CD4-positive, alpha-beta memory T cell (primary cell): ENCODE measurements around the gene STRA8. TPM values are rescaled to one million over a fixed set of nuclear protein-coding genes. Genes with fewer than 3 reads are reported as not detected.
"Not testable (repeated sequence)": the region's sequence is repeated elsewhere in the genome, so short reads cannot be mapped to it uniquely, and the experiment has no call there.

ENCODE experiments used
- CTCF ChIA-PET: fragments of 350-600 bp; sonication (Branson Sonifier 250); formaldehyde crosslinking; loops from one replicate; lab custom pipeline; 2021; ENCODE audit warnings: inconsistent platforms; ENCODE audit not compliant: partially characterized antibody; lab: Charles Lee
- POLR2A ChIA-PET: fragments of 350-600 bp; sonication (Branson Sonifier 250); formaldehyde crosslinking; loops from one replicate; lab custom pipeline; 2021; ENCODE audit not compliant: partially characterized antibody; lab: Charles Lee
- DNase-seq, 5 donors: peaks; one replicate each; pipeline versions ENCODE4 v3.0.0 to v3.0.0-alpha.2; 2020 to 2022; ENCODE audit warnings: mixed read lengths in 1 of 5
- H3K27ac ChIP-seq: one replicate; pipeline ENCODE4 v1.7.0; 2013; ENCODE audit warnings: low read depth, low read length
- H3K27me3 ChIP-seq: 2 replicates; pipeline ENCODE4 v1.7.0; 2013; ENCODE audit warnings: mild to moderate bottlenecking, low read length, moderate library complexity; ENCODE audit not compliant: insufficient read depth
- H3K36me3 ChIP-seq: 2 replicates; pipeline ENCODE4 v1.7.0; 2013; ENCODE audit warnings: mild to moderate bottlenecking, low read length, moderate library complexity; ENCODE audit not compliant: insufficient read depth
- H3K4me1 ChIP-seq: 2 replicates; pipeline ENCODE4 v1.7.0; 2013; ENCODE audit warnings: mild to moderate bottlenecking, low read length, moderate library complexity; ENCODE audit not compliant: insufficient read depth
- H3K4me3 ChIP-seq, 2 donors: one replicate each; pipeline ENCODE4 v1.7.0; 2013; ENCODE audit warnings: low read length in 2 of 2, mild to moderate bottlenecking in 1 of 2
- H3K9me3 ChIP-seq, 2 donors: one replicate each; pipeline ENCODE4 v1.7.0; 2013; ENCODE audit warnings: low read length in 2 of 2, control low read depth in 1 of 2; ENCODE audit not compliant: control insufficient read depth in 1 of 2
- H3K27ac Mint-ChIP-seq, 7 donors: one replicate each; pipeline ENCODE4 v1.8.0; 2020 to 2021; ENCODE audit warnings: mixed read lengths in 7 of 7, mild to moderate bottlenecking in 6 of 7, inconsistent platforms in 3 of 7, moderate library complexity in 3 of 7
- H3K27me3 Mint-ChIP-seq, 2 donors: one replicate each; pipeline ENCODE4 v1.8.0; 2020 to 2021; ENCODE audit warnings: mixed read lengths in 2 of 2
- H3K36me3 Mint-ChIP-seq, 2 donors: one replicate each; pipeline ENCODE4 v1.8.0; 2020 to 2021; ENCODE audit warnings: mixed read lengths in 2 of 2, inconsistent platforms in 1 of 2, mild to moderate bottlenecking in 1 of 2
- H3K4me1 Mint-ChIP-seq, 4 donors: one replicate each; pipeline ENCODE4 v1.8.0; 2020 to 2021; ENCODE audit warnings: mixed read lengths in 4 of 4, mild to moderate bottlenecking in 1 of 4
- H3K4me3 Mint-ChIP-seq, 8 donors: one replicate each; pipeline ENCODE4 v1.8.0; 2020 to 2021; ENCODE audit warnings: mixed read lengths in 8 of 8, mild to moderate bottlenecking in 7 of 8, moderate library complexity in 6 of 8, inconsistent platforms in 3 of 8
- H3K9me3 Mint-ChIP-seq, 8 donors: one replicate each; pipeline ENCODE4 v1.8.0; 2020 to 2021; ENCODE audit warnings: mixed read lengths in 8 of 8, mild to moderate bottlenecking in 5 of 8, inconsistent platforms in 3 of 8, moderate library complexity in 1 of 8
- intact Hi-C: fragments of 100-400 bp; cut with micrococcal nuclease; formaldehyde crosslinking; loops from one replicate; pipeline ENCODE4 v1.15.1; 2023
- polyA plus RNA-seq, 2 donors: library from polyadenylated mRNA; unstranded; fragments of 300-500 nt; fragmentation: Illumina TruSeq; gene quantifications; one replicate each; pipeline ENCODE4 v1.2.3, GENCODE V29; 2021
- total RNA-seq, 2 experiments: library from RNA; stranded (reverse); gene quantifications; one replicate each; pipeline ENCODE4 v1.2.3, GENCODE V29; 2021

Gene STRA8
- total and polyA plus RNA-seq, 4 experiments from 2014 or later = not detected

- no peaks in the 10 kb centered on the region for H3K9me3 Mint-ChIP-seq
- H3K27ac Mint-ChIP-seq = peak overlapping the region; percentile 92 to 99 (median 99)
- peak overlapping the region; percentile 96 to 99 (median 98) for H3K4me3 Mint-ChIP-seq
- H3K36me3 ChIP-seq = no peaks in the 10 kb centered on the region
- peaks cover 27% of the 10 kb centered on the region for H3K4me1 ChIP-seq
- peaks cover 13 to 46% (median 30%) of the 10 kb centered on the region in 4 donors for H3K4me1 Mint-ChIP-seq
- no peaks in the 10 kb centered on the region for H3K27me3 Mint-ChIP-seq
- H3K9me3 ChIP-seq = no peaks in the 10 kb centered on the region
- intact Hi-C loops = loop anchor here (1.0 to 2.0 kb wide), 11 partner anchors 41 to 771 kb away; partner anchors contain the start of genes AGBL3, AKR1B1, BPGM and CNOT4
- no peaks in the 10 kb centered on the region for H3K27me3 ChIP-seq
- ChIA-PET POLR2A (interaction anchor here (0.6 to 3.6 kb wide), 9 partner anchors 13 to 896 kb away, joined by 3 to 40 read pairs (median 5); partner anchors contain the start of genes AGBL3, CYREN, NUP205 and SLC35B4), CTCF (interaction anchor here (0.9 to 3.1 kb wide), 6 partner anchors 8 to 565 kb away, joined by 3 to 12 read pairs (median 4); partner anchors contain the start of genes AGBL3 and TMEM140)
- H3K36me3 Mint-ChIP-seq = peaks cover 14 to 21% of the 10 kb centered on the region in 2 donors
- H3K4me3 ChIP-seq = peak overlapping the region; percentile 59 to 71
- peak overlapping the region; percentile 85 for H3K27ac ChIP-seq
- no peak for DNase-seq
Observed at GRCh38 chr7:135210888-135211178, 22.8 kb upstream of the STRA8 start.

- CTCF ChIA-PET = interaction anchor here (0.7 to 3.1 kb wide), 6 partner anchors 22 to 566 kb away, joined by 4 to 12 read pairs (median 4); partner anchors contain the start of genes AGBL3 and TMEM140
- H3K36me3 ChIP-seq = no peaks in the 10 kb centered on the region
- H3K4me1 ChIP-seq = peaks cover 27% of the 10 kb centered on the region
- DNase-seq = peak; percentile 89 to 95 (median 90)
- Mint-ChIP-seq H3K27me3 (no peaks in the 10 kb centered on the region), H3K4me1 (peaks cover 13 to 46% (median 28%) of the 10 kb centered on the region in 4 donors), H3K27ac (peak within 1 kb of the TSS; percentile 92 to 99 (median 99)), H3K4me3 (peak within 1 kb of the TSS; percentile 96 to 99 (median 98)), H3K36me3 (peaks cover 10 to 16% of the 10 kb centered on the region in 2 donors), H3K9me3 (no peaks in the 10 kb centered on the region)
- peak within 1 kb of the TSS; percentile 71 to 80 for H3K4me3 ChIP-seq
- H3K27ac ChIP-seq = peak within 1 kb of the TSS; percentile 85
- no peaks in the 10 kb centered on the region for H3K27me3 ChIP-seq
- no peaks in the 10 kb centered on the region for H3K9me3 ChIP-seq
- intact Hi-C loops = loop anchor here (1.0 to 2.0 kb wide), 11 partner anchors 41 to 771 kb away; partner anchors contain the start of genes AGBL3, AKR1B1, BPGM and CNOT4
- POLR2A ChIA-PET = interaction anchor here (0.6 to 3.6 kb wide), 10 partner anchors 42 to 896 kb away, joined by 3 to 40 read pairs (median 4); partner anchors contain the start of genes AGBL3, CYREN, NUP205 and SLC35B4
Observed at GRCh38 chr7:135211179-135211945, 22.3 kb upstream of the STRA8 start, which contains the start of gene WDR91. TSS of gene WDR91 (minus strand) at chr7:135211526. CDS start at chr7:135211502, 24 bp downstream.

- peaks cover 11 to 44% (median 26%) of the 10 kb centered on the region in 4 donors for H3K4me1 Mint-ChIP-seq
- H3K27ac ChIP-seq = peak overlapping the region; percentile 70
- H3K4me3 ChIP-seq = peak overlapping the region; percentile 71 to 80
- H3K9me3 Mint-ChIP-seq, H3K27me3 ChIP-seq, DNase-seq, H3K9me3 ChIP-seq, H3K36me3 ChIP-seq, H3K27me3 Mint-ChIP-seq: not testable (repeated sequence)
- peaks cover 27% of the 10 kb centered on the region for H3K4me1 ChIP-seq
- H3K36me3 Mint-ChIP-seq = peaks cover 8 to 14% of the 10 kb centered on the region in 2 donors
- peak overlapping the region; percentile 88 to 96 (median 92) for H3K27ac Mint-ChIP-seq
- peak overlapping the region; percentile 91 to 99 (median 98) for H3K4me3 Mint-ChIP-seq
- intact Hi-C loops = loop anchor here (1.0 to 2.0 kb wide), 11 partner anchors 42 to 770 kb away; partner anchors contain the start of genes AGBL3, AKR1B1, BPGM and CNOT4
- CTCF ChIA-PET = interaction anchor here (0.7 to 1.4 kb wide), 3 partner anchors 41 to 566 kb away, joined by 4 to 6 read pairs (median 5); partner anchors contain the start of gene TMEM140
- POLR2A ChIA-PET = interaction anchor here (1.0 to 3.6 kb wide), 8 partner anchors 42 to 895 kb away, joined by 3 to 40 read pairs (median 4); partner anchors contain the start of genes AGBL3, CYREN, SLC35B4 and TMEM140
Observed at GRCh38 chr7:135211946-135212685, 21.5 kb upstream of the STRA8 start.

GRCh38 chr7:135213831-135214230 is 19.8 kb upstream of the STRA8 start:
- CTCF ChIA-PET = interaction anchor here (1.2 to 2.2 kb wide), 3 partner anchors 43 to 228 kb away, joined by 3 to 10 read pairs (median 4); partner anchors contain the start of genes AGBL3 and CYREN
- intact Hi-C loops = no loop called here

GRCh38 chr7:135215180-135215579 is 18.5 kb upstream of the STRA8 start:
- no peak overlapping the region for H3K4me3 Mint-ChIP-seq
- intact Hi-C loops = no loop called here
- CTCF ChIA-PET = interaction anchor here (1.0 to 2.2 kb wide), 3 partner anchors 9 to 229 kb away, joined by 3 to 10 read pairs (median 4); partner anchors contain the start of genes AGBL3 and CYREN
- peaks cover 2 to 4% of the 10 kb centered on the region in 2 donors for H3K27me3 Mint-ChIP-seq
- DNase-seq = no peak
- no peak overlapping the region for H3K27ac ChIP-seq
- peaks cover 14% of the 10 kb centered on the region for H3K4me1 ChIP-seq
- H3K27me3 ChIP-seq = no peaks in the 10 kb centered on the region
- H3K4me1 Mint-ChIP-seq = peaks cover 6 to 17% (median 10%) of the 10 kb centered on the region in 4 donors
- no peaks in the 10 kb centered on the region for H3K9me3 Mint-ChIP-seq
- H3K36me3 Mint-ChIP-seq = peaks cover 0 to 6% of the 10 kb centered on the region in 2 donors
- no peaks in the 10 kb centered on the region for H3K36me3 ChIP-seq
- H3K9me3 ChIP-seq = no peaks in the 10 kb centered on the region
- POLR2A ChIA-PET = no interaction called here
- no peak overlapping the region for H3K4me3 ChIP-seq
- peak overlapping the region in 1 of 7 donors; percentile 29 for H3K27ac Mint-ChIP-seq

More at GRCh38 chr7:135213831-135214230, 19.8 kb upstream of the STRA8 start:
- Mint-ChIP-seq H3K9me3 (no peaks in the 10 kb centered on the region), H3K27me3 (peaks cover 2 to 4% of the 10 kb centered on the region in 2 donors), H3K4me3 (peak overlapping the region in 4 of 8 donors; percentile 24 to 79 (median 45)), H3K36me3 (peaks cover 0 to 6% of the 10 kb centered on the region in 2 donors), H3K27ac (peak overlapping the region in 1 of 7 donors; percentile 39), H3K4me1 (peaks cover 7 to 28% (median 16%) of the 10 kb centered on the region in 4 donors)
- POLR2A ChIA-PET = interaction anchor here (0.7 kb wide), 1 partner anchor 43 kb away, joined by 4 read pairs; the partner anchor contains the start of gene CYREN
- Histone ChIP-seq H3K27me3 (no peaks in the 10 kb centered on the region), H3K36me3 (no peaks in the 10 kb centered on the region), H3K4me1 (peaks cover 19% of the 10 kb centered on the region), H3K9me3 (no peaks in the 10 kb centered on the region), H3K27ac (no peak overlapping the region), H3K4me3 (no peak overlapping the region)
- DNase-seq = no peak

GRCh38 chr7:135215698-135216097 is 17.9 kb upstream of the STRA8 start:
- Histone ChIP-seq H3K36me3 (no peaks in the 10 kb centered on the region), H3K4me1 (peaks cover 8% of the 10 kb centered on the region), H3K27ac (no peak overlapping the region), H3K27me3 (no peaks in the 10 kb centered on the region), H3K4me3 (no peak overlapping the region), H3K9me3 (no peaks in the 10 kb centered on the region)
- no peak for DNase-seq
- peaks cover 2 to 4% of the 10 kb centered on the region in 2 donors for H3K27me3 Mint-ChIP-seq
- intact Hi-C loops = no loop called here
- ChIA-PET CTCF (no interaction called here), POLR2A (no interaction called here)
- H3K4me1 Mint-ChIP-seq = peaks cover under 1 to 12% (median 5%) of the 10 kb centered on the region in 4 donors
- no peak overlapping the region for H3K4me3 Mint-ChIP-seq
- H3K9me3 Mint-ChIP-seq = peaks cover 0 to 3% (median 0%) of the 10 kb centered on the region in 8 donors
- no peak overlapping the region for H3K27ac Mint-ChIP-seq
- H3K36me3 Mint-ChIP-seq = peaks cover 0 to 5% of the 10 kb centered on the region in 2 donors
